ENCODE data around the gene ENG. TPM values are rescaled to one million over a fixed set of nuclear protein-coding genes. Genes with fewer than 3 reads are reported as not detected.

The ENG gene
- total RNA-seq, 1 donor from 2014 or later: 5.0 TPM

GRCh38 chr9:127771570-127772189 is 82.8 kb downstream of the ENG start:
- TF ChIP-seq, protein P1, sequence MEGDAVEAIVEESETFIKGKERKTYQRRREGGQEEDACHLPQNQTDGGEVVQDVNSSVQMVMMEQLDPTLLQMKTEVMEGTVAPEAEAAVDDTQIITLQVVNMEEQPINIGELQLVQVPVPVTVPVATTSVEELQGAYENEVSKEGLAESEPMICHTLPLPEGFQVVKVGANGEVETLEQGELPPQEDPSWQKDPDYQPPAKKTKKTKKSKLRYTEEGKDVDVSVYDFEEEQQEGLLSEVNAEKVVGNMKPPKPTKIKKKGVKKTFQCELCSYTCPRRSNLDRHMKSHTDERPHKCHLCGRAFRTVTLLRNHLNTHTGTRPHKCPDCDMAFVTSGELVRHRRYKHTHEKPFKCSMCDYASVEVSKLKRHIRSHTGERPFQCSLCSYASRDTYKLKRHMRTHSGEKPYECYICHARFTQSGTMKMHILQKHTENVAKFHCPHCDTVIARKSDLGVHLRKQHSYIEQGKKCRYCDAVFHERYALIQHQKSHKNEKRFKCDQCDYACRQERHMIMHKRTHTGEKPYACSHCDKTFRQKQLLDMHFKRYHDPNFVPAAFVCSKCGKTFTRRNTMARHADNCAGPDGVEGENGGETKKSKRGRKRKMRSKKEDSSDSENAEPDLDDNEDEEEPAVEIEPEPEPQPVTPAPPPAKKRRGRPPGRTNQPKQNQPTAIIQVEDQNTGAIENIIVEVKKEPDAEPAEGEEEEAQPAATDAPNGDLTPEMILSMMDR (conservative IDR thresholded peaks at IDR 0.05; ENCODE audit: low read depth, low read length): no peak
- peak overlapping the region; percentile 53 for H3K4me3 ChIP-seq (ENCODE audit: low read depth, low read length)

GRCh38 chr9:127770905-127771569 is 83.4 kb downstream of the ENG start:
- peak overlapping the region; percentile 53 for H3K4me3 ChIP-seq (ENCODE audit: low read depth, low read length)
- TF ChIP-seq, protein P1 (conservative IDR thresholded peaks at IDR 0.05; ENCODE audit: low read depth, low read length): no peak
- peak; percentile 62 for DNase-seq (ENCODE audit: low read depth)

More at GRCh38 chr9:127771570-127772189, 82.8 kb downstream of the ENG start:
- DNase-seq (ENCODE audit: low read depth): no peak

DNA sequence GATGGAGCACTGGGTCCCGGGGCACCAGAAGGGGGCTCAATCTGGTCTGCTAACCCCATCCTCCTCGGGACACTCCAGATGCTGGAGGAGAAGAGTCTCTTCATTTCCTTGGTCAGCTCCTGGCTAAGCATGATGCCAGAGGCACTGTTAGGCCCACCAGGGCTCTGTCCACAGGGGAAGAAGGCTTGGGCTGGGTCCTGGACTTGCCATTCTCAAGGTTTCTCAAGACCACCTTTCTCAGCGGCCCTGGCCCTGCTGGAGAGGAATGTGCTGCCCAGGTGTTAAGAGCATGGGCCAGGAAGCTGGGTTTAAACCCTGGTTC is 83.9 kb downstream of the ENG start:
- no peak overlapping the region for H3K4me3 ChIP-seq (ENCODE audit: low read depth, low read length)
- TF ChIP-seq, protein P1 (conservative IDR thresholded peaks at IDR 0.05; ENCODE audit: low read depth, low read length): no peak
- DNase-seq (ENCODE audit: low read depth): no peak

GRCh38 chr9:127769929-127770582 is 84.4 kb downstream of the ENG start:
- TF ChIP-seq, protein P1 (conservative IDR thresholded peaks at IDR 0.05; ENCODE audit: low read depth, low read length): no peak
- no peak for DNase-seq (ENCODE audit: low read depth)
- no peak overlapping the region for H3K4me3 ChIP-seq (ENCODE audit: low read depth, low read length)

- TF ChIP-seq, protein P1 (conservative IDR thresholded peaks at IDR 0.05; ENCODE audit: low read depth, low read length): no peak
Measured at GRCh38 chr9:127769101-127769500, 85.4 kb downstream of the ENG start.

DNA sequence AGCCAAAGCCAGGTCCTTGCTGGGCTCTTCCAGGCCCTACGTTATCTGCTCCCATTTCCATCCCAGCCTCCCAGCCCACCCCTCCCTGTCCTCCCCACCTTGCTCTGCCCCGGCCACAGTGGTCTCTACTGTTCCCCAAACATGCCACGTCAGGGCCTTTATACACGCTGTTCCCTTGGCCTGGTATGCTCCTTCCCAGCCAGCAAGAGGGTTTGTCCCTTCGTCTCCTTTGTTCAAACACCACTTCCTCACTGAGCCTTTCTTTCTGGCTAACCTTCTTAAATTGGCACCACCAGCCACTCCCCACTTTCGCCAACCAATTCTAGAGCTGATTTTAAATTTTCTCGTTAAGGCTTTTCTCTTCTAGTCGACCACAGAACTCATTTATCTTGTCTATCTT is 85.8 kb downstream of the ENG start:
- TF ChIP-seq, protein P1 (conservative IDR thresholded peaks at IDR 0.05; ENCODE audit: low read depth, low read length): no peak
- H3K4me3 ChIP-seq (ENCODE audit: low read depth, low read length): no peak overlapping the region
- DNase-seq (ENCODE audit: low read depth): no peak

More at GRCh38 chr9:127769101-127769500, 85.4 kb downstream of the ENG start:
- H3K4me3 ChIP-seq (ENCODE audit: low read depth, low read length): no peak overlapping the region
- DNase-seq (ENCODE audit: low read depth): no peak

All from epithelial cell of proximal tubule (primary cell).